Stimulated activated CD8-positive, alpha-beta memory T cell treated with anti-CD3 and anti-CD28 coated beads, Interleukin-15, amount 100 ng/mL, for 1 hour (primary cell): ENCODE measurements around the gene FGGY.

Experiments
- DNase-seq: peaks from one replicate; pipeline ENCODE4 v3.0.0-alpha.2; 2020; ENCODE audit warnings: low read depth

The FGGY gene

GRCh38 chr1:59415881-59416280, 119.0 kb downstream of the FGGY start:
- no peak for DNase-seq

- DNase-seq = no peak
Observed at GRCh38 chr1:59417406-59417805, 120.5 kb downstream of the FGGY start.

- DNase-seq = no peak
Observed at GRCh38 chr1:59418363-59419144, 121.7 kb downstream of the FGGY start.

GRCh38 chr1:59419361-59420140, 122.7 kb downstream of the FGGY start:
- DNase-seq = no peak

- no peak for DNase-seq
Observed at GRCh38 chr1:59421232-59421920, 124.5 kb downstream of the FGGY start.

- no peak for DNase-seq
Observed at GRCh38 chr1:59422921-59423575, 126.2 kb downstream of the FGGY start.

GRCh38 chr1:59427155-59427554, 130.3 kb downstream of the FGGY start:
- DNase-seq = no peak

GRCh38 chr1:59427784-59428183, 130.9 kb downstream of the FGGY start:
- DNase-seq = no peak

GRCh38 chr1:59428828-59429227, 131.9 kb downstream of the FGGY start:
- DNase-seq = no peak

GRCh38 chr1:59429656-59430055, 132.8 kb downstream of the FGGY start:
- DNase-seq = no peak

- no peak for DNase-seq
Observed at GRCh38 chr1:59431566-59432294, 134.8 kb downstream of the FGGY start.

- no peak for DNase-seq
Observed at GRCh38 chr1:59432531-59433439, 135.9 kb downstream of the FGGY start.

- no peak for DNase-seq
Observed at GRCh38 chr1:59433440-59433813, 136.5 kb downstream of the FGGY start.

- no peak for DNase-seq
Observed at GRCh38 chr1:59434336-59434735, 137.4 kb downstream of the FGGY start.

- no peak for DNase-seq
Observed at GRCh38 chr1:59436637-59437036, 139.7 kb downstream of the FGGY start.

- DNase-seq = no peak
Observed at GRCh38 chr1:59438058-59438560, 141.2 kb downstream of the FGGY start.

- no peak for DNase-seq
Observed at GRCh38 chr1:59442492-59442891, 145.6 kb downstream of the FGGY start.

GRCh38 chr1:59443310-59443709, 146.4 kb downstream of the FGGY start:
- DNase-seq = no peak

- DNase-seq = no peak
Observed at GRCh38 chr1:59444520-59444919, 147.6 kb downstream of the FGGY start.

GRCh38 chr1:59445040-59445439, 148.1 kb downstream of the FGGY start:
- no peak for DNase-seq
